ENCODE measurements around the gene PRPF39. TPM values are rescaled to one million over a fixed set of nuclear protein-coding genes. Genes with fewer than 3 reads are reported as not detected.

Gene PRPF39
- total and polyA plus RNA-seq, 2 of the 13 experiments (the other 11 are each of a cell fraction or from before 2014, with no cell fraction given), result 44.2 to 65.0 TPM

DNA sequence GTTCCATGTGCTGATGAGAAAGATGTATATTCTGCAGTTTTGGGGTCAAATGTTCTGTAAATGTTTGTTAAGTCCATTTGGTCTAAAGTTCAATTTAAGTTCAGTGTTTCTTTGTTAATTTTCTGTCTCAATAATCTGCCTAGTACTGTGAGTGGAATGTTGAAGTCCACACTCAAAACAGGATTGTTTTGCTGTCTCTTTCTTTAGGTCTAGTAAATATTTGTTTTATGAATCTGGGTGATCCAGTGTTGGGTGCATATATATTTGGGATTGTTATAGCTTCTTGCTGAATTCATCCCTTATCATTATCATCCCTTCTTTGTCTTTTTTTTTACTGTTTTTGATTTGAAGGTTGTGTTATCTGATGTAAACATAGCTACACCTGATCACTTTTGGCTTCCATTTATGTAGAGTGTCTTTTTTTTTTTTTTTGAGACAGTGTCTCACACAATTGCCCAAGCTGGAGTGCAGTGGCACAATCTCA, 26.0 kb upstream of the PRPF39 start (continued):
- TF ChIP-seq ZNF3 (CRISPR knock-in tag; IDR thresholded peaks at IDR 0.05), result no peak
- TF ChIP-seq EP300 (IDR thresholded peaks at IDR 0.05; ENCODE audit: low read depth in 2 of 2, low read length in 2 of 2), result peak in 1 of 2 experiments; percentile 59; a peak in 1 of 4 replicates
- TF ChIP-seq EP300 (CRISPR knock-in tag; IDR thresholded peaks at IDR 0.05; ENCODE audit: borderline replicate concordance), result no peak
- TF ChIP-seq, protein P1, sequence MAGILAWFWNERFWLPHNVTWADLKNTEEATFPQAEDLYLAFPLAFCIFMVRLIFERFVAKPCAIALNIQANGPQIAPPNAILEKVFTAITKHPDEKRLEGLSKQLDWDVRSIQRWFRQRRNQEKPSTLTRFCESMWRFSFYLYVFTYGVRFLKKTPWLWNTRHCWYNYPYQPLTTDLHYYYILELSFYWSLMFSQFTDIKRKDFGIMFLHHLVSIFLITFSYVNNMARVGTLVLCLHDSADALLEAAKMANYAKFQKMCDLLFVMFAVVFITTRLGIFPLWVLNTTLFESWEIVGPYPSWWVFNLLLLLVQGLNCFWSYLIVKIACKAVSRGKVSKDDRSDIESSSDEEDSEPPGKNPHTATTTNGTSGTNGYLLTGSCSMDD (CRISPR knock-in tag; IDR thresholded peaks at IDR 0.05), result no peak
- peak; percentile 42 for TF ChIP-seq MED1 (CRISPR knock-in tag; IDR thresholded peaks at IDR 0.05)
- no peak for TF ChIP-seq ZNF598 (CRISPR knock-in tag; IDR thresholded peaks at IDR 0.05; ENCODE audit: borderline replicate concordance)
- peak; percentile 21; the same call in 1 of the 2 replicates for TF ChIP-seq ISL2 (CRISPR knock-in tag; IDR thresholded peaks at IDR 0.05)
- TF ChIP-seq MAFK (conservative IDR thresholded peaks at IDR 0.05 in 1 of 2, IDR thresholded peaks at IDR 0.05 in 1 of 2; ENCODE audit: low read length in 2 of 2), result peak; percentile 28 to 32; a peak in 2 of 4 replicates
- no peak for TF ChIP-seq SIN3A (IDR thresholded peaks at IDR 0.05; ENCODE audit: borderline replicate concordance, low read depth, low read length)
- TF ChIP-seq NBN (conservative IDR thresholded peaks at IDR 0.05), result no peak
- no peak for TF ChIP-seq ZKSCAN5 (CRISPR knock-in tag; IDR thresholded peaks at IDR 0.05)
- no peak for TF ChIP-seq NFYC (CRISPR knock-in tag; IDR thresholded peaks at IDR 0.05)
- TF ChIP-seq NFATC3 (CRISPR knock-in tag; IDR thresholded peaks at IDR 0.05), result no peak
- TF ChIP-seq ZNF816 (CRISPR knock-in tag; IDR thresholded peaks at IDR 0.05; ENCODE audit: borderline replicate concordance), result no peak
- TF ChIP-seq, protein P2, sequence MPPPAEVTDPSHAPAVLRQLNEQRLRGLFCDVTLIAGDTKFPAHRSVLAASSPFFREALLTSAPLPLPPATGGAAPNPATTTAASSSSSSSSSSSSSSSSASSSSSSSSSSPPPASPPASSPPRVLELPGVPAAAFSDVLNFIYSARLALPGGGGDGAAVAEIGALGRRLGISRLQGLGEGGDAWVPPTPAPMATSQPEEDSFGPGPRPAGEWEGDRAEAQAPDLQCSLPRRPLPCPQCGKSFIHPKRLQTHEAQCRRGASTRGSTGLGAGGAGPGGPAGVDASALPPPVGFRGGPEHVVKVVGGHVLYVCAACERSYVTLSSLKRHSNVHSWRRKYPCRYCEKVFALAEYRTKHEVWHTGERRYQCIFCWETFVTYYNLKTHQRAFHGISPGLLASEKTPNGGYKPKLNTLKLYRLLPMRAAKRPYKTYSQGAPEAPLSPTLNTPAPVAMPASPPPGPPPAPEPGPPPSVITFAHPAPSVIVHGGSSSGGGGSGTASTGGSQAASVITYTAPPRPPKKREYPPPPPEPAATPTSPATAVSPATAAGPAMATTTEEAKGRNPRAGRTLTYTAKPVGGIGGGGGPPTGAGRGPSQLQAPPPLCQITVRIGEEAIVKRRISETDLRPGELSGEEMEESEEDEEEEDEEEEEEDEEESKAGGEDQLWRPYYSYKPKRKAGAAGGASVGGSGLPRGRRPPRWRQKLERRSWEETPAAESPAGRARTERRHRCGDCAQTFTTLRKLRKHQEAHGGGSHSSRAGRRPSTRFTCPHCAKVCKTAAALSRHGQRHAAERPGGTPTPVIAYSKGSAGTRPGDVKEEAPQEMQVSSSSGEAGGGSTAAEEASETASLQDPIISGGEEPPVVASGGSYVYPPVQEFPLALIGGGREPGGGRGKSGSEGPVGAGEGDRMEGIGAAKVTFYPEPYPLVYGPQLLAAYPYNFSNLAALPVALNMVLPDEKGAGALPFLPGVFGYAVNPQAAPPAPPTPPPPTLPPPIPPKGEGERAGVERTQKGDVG (CRISPR knock-in tag; IDR thresholded peaks at IDR 0.05; ENCODE audit: borderline replicate concordance), result no peak
- TF ChIP-seq CBX1 (IDR thresholded peaks at IDR 0.05; ENCODE audit: low read depth), result no peak
- TF ChIP-seq NFIC (IDR thresholded peaks at IDR 0.05; ENCODE audit: low read length), result peak; percentile 27; the same call in 1 of the 2 replicates
- TF ChIP-seq ZNF430 (CRISPR knock-in tag; IDR thresholded peaks at IDR 0.05), result no peak
- TF ChIP-seq REXO4 (CRISPR knock-in tag; IDR thresholded peaks at IDR 0.05; ENCODE audit: borderline replicate concordance), result no peak
- no peak for TF ChIP-seq MED13 (CRISPR knock-in tag; IDR thresholded peaks at IDR 0.05)
- TF ChIP-seq RELA (CRISPR knock-in tag; IDR thresholded peaks at IDR 0.05), result no peak
- TF ChIP-seq ZNF672 (CRISPR knock-in tag; IDR thresholded peaks at IDR 0.05), result no peak
- TF ChIP-seq, protein P3, sequence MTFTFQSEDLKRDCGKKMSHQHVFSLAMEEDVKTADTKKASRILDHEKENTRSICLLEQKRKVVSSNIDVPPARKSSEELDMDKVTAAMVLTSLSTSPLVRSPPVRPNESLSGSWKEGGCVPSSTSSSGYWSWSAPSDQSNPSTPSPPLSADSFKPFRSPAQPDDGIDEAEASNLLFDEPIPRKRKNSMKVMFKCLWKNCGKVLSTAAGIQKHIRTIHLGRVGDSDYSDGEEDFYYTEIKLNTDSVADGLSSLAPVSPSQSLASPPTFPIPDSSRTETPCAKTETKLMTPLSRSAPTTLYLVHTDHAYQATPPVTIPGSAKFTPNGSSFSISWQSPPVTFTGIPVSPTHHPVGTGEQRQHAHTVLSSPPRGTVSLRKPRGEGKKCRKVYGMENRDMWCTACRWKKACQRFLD (CRISPR knock-in tag; IDR thresholded peaks at IDR 0.05; ENCODE audit: borderline replicate concordance), result no peak
- 0 out of 2 replicates have a peak, but pooled peaks have one; percentile 23 for TF ChIP-seq CREM (IDR thresholded peaks at IDR 0.05)
- TF ChIP-seq CREM (CRISPR knock-in tag; IDR thresholded peaks at IDR 0.05), result no peak
- peak; percentile 45; the same call in 1 of the 2 replicates for TF ChIP-seq BCL6 (CRISPR knock-in tag; IDR thresholded peaks at IDR 0.05)
- TF ChIP-seq CBX2 (IDR thresholded peaks at IDR 0.05; ENCODE audit: low read depth, low read length), result no peak
- no peak for TF ChIP-seq CBX2 (CRISPR knock-in tag; IDR thresholded peaks at IDR 0.05; ENCODE audit: low read depth)
- no peak for TF ChIP-seq SIN3B (IDR thresholded peaks at IDR 0.05; ENCODE audit: low read length)
- no peak for TF ChIP-seq ZNF446 (CRISPR knock-in tag; IDR thresholded peaks at IDR 0.05)

Data from HepG2 (cell line).